H9 (cell line): ENCODE measurements around the gene NDUFAF2. TPM values are rescaled to one million over a fixed set of nuclear protein-coding genes. Genes with fewer than 3 reads are reported as not detected.

ENCODE experiments used
- DNase-seq: peaks from one replicate; pipeline ENCODE4 v3.0.0-alpha.2; 2017
- H2AFZ ChIP-seq: one replicate; pipeline ENCODE4 v1.6.1; 2013; ENCODE audit warnings: mild to moderate bottlenecking, low read length, control low read depth, moderate library complexity
- H2AK5ac ChIP-seq: 2 replicates; pipeline ENCODE4 v1.6.1; 2013; ENCODE audit warnings: low read length, control low read depth, mixed read lengths; ENCODE audit not compliant: insufficient read length
- H2BK120ac ChIP-seq: one replicate; pipeline ENCODE4 v1.6.1; 2013; ENCODE audit warnings: low read depth, mild to moderate bottlenecking, low read length, control low read depth, inconsistent platforms; ENCODE audit not compliant: poor library complexity, severe bottlenecking
- H2BK12ac ChIP-seq: 2 replicates; pipeline ENCODE4 v1.6.1; 2013; ENCODE audit warnings: low read length, control low read depth, mixed read lengths, low read depth; ENCODE audit not compliant: insufficient read length
- H2BK15ac ChIP-seq: 2 replicates; pipeline ENCODE4 v1.6.1; 2013; ENCODE audit warnings: low read depth, low read length, control low read depth
- H2BK20ac ChIP-seq: one replicate; pipeline ENCODE4 v1.6.1; 2013; ENCODE audit warnings: low read depth, mild to moderate bottlenecking, low read length, control low read depth, inconsistent platforms; ENCODE audit not compliant: poor library complexity, severe bottlenecking
- H2BK5ac ChIP-seq: 2 replicates; pipeline ENCODE4 v1.6.1; 2013; ENCODE audit warnings: low read length, control low read depth, mixed read lengths; ENCODE audit not compliant: insufficient read length
- H3K14ac ChIP-seq: 2 replicates; pipeline ENCODE4 v1.6.1; 2013; ENCODE audit warnings: low read length, control low read depth; ENCODE audit not compliant: insufficient read depth
- H3K18ac ChIP-seq: 2 replicates; pipeline ENCODE4 v1.6.1; 2013; ENCODE audit warnings: low read depth, mild to moderate bottlenecking, mixed read lengths, low read length, control low read depth; ENCODE audit not compliant: insufficient read length
- H3K23ac ChIP-seq: 2 replicates; pipeline ENCODE4 v1.6.1; 2013; ENCODE audit warnings: low read length, control low read depth, mixed read lengths, low read depth; ENCODE audit not compliant: insufficient read length
- H3K23me2 ChIP-seq: 2 replicates; pipeline ENCODE4 v1.6.1; 2013; ENCODE audit warnings: low read depth, mild to moderate bottlenecking, mixed read lengths, low read length, control low read depth; ENCODE audit not compliant: insufficient read length, poor library complexity, severe bottlenecking
- H3K27ac ChIP-seq: 2 replicates; pipeline ENCODE4 v1.5.1; 2013; ENCODE audit warnings: low read length, control low read depth, mixed read lengths, low read depth; ENCODE audit not compliant: insufficient read length
- H3K27me3 ChIP-seq: 2 replicates; pipeline ENCODE4 v1.6.1; 2013; ENCODE audit warnings: low read length, control low read depth, inconsistent platforms; ENCODE audit not compliant: insufficient read depth
- H3K4ac ChIP-seq: 2 replicates; pipeline ENCODE4 v1.6.1; 2013; ENCODE audit warnings: low read depth, mild to moderate bottlenecking, control low read depth, inconsistent platforms, low read length, moderate library complexity
- H3K4me1 ChIP-seq: 2 replicates; pipeline ENCODE4 v1.6.1; 2013; ENCODE audit warnings: low read length, control low read depth, inconsistent platforms; ENCODE audit not compliant: insufficient read depth
- H3K4me2 ChIP-seq: 2 replicates; pipeline ENCODE4 v1.6.1; 2013; ENCODE audit warnings: low read length, control low read depth, mixed read lengths; ENCODE audit not compliant: insufficient read length, insufficient read depth
- H3K56ac ChIP-seq: 2 replicates; pipeline ENCODE4 v1.6.1; 2013; ENCODE audit warnings: low read depth, mild to moderate bottlenecking, mixed read lengths, low read length, control low read depth; ENCODE audit not compliant: insufficient read length
- H3K79me1 ChIP-seq: 2 replicates; pipeline ENCODE4 v1.6.1; 2013; ENCODE audit warnings: low read depth, mild to moderate bottlenecking, moderate library complexity, low read length, control low read depth, inconsistent platforms; ENCODE audit not compliant: insufficient read depth, poor library complexity, severe bottlenecking
- H3K79me2 ChIP-seq: 2 replicates; pipeline ENCODE4 v1.6.1; 2013; ENCODE audit warnings: low read length, control low read depth, inconsistent platforms; ENCODE audit not compliant: insufficient read depth
- H3K9ac ChIP-seq: 2 replicates; pipeline ENCODE4 v1.6.1; 2013; ENCODE audit warnings: low read length, control low read depth, mixed read lengths; ENCODE audit not compliant: insufficient read length; ENCODE audit errors: extremely low read depth
- H3K9me3 ChIP-seq: one replicate; pipeline ENCODE4 v1.6.1; 2013; ENCODE audit warnings: low read depth, low read length, inconsistent platforms; ENCODE audit not compliant: control insufficient read depth
- H3T11ph ChIP-seq: one replicate; pipeline ENCODE4 v1.6.1; 2013; ENCODE audit warnings: mild to moderate bottlenecking, low read length, control low read depth, inconsistent platforms
- H4K20me1 ChIP-seq: one replicate; pipeline ENCODE4 v1.6.1; 2013; ENCODE audit not compliant: control insufficient read depth, insufficient read length, insufficient read depth
- H4K5ac ChIP-seq: 2 replicates; pipeline ENCODE4 v1.6.1; 2013; ENCODE audit warnings: low read depth, mild to moderate bottlenecking, mixed read lengths, low read length, control low read depth; ENCODE audit not compliant: insufficient read length
- H4K8ac ChIP-seq: replicated peaks from 2 replicates; pipeline ENCODE4 v1.6.1; 2013; ENCODE audit warnings: low read length, control low read depth, mixed read lengths, low read depth; ENCODE audit not compliant: insufficient read length
- H4K91ac ChIP-seq: 2 replicates; pipeline ENCODE4 v1.6.1; 2013; ENCODE audit warnings: low read depth, mild to moderate bottlenecking, moderate library complexity, mixed read lengths, low read length, control low read depth; ENCODE audit not compliant: insufficient read length
- H3K27ac Mint-ChIP-seq, 3 experiments: 2 replicates in 2 of 3; 3 replicates in 1 of 3; pipeline ENCODE4 v1.8.0; 2020 to 2021; ENCODE audit warnings: mixed read lengths in 3 of 3, mild to moderate bottlenecking in 1 of 3, moderate library complexity in 1 of 3
- H3K27me3 Mint-ChIP-seq: 2 replicates; pipeline ENCODE4 v1.8.0; 2021; ENCODE audit warnings: low read depth, mild to moderate bottlenecking, moderate library complexity, mixed read lengths
- H3K36me3 Mint-ChIP-seq, 3 experiments: 2 replicates in 2 of 3; 3 replicates in 1 of 3; pipeline ENCODE4 v1.8.0; 2020 to 2021; ENCODE audit warnings: low read depth in 3 of 3, mixed read lengths in 3 of 3; ENCODE audit not compliant: insufficient read depth in 1 of 3
- H3K4me1 Mint-ChIP-seq, 2 experiments: 2 replicates each; pipeline ENCODE4 v1.8.0; 2020; ENCODE audit warnings: mixed read lengths in 2 of 2
- H3K4me3 Mint-ChIP-seq, 2 experiments: 2 replicates in 1 of 2; 3 replicates in 1 of 2; pipeline ENCODE4 v1.8.0; 2020 to 2021; ENCODE audit warnings: mild to moderate bottlenecking in 2 of 2, mixed read lengths in 2 of 2, moderate library complexity in 1 of 2
- H3K9me3 Mint-ChIP-seq, 2 experiments: 2 replicates in 1 of 2; 3 replicates in 1 of 2; pipeline ENCODE4 v1.8.0; 2020; ENCODE audit warnings: mild to moderate bottlenecking in 2 of 2, mixed read lengths in 2 of 2, moderate library complexity in 1 of 2
- WGBS: extraction: QIAGEN DNeasy Blood & Tissue Kit; methylation state at CpG from one replicate; pipeline ENCODE4 v1.1.7; 2013; ENCODE audit warnings: missing lambda C conversion rate, low lambda C conversion rate, mixed read lengths; ENCODE audit not compliant: insufficient read length; ENCODE audit errors: extremely low coverage; 5-methylcytosine and 5-hydroxymethylcytosine counted together
- total RNA-seq: library from RNA; stranded (reverse); gene quantifications from 2 replicates; pipeline ENCODE4 v1.2.1, GENCODE V29; 2021
- TF ChIP-seq, protein P1 (sequence below): fragments of 200-600 bp; sonication (generic); conservative IDR thresholded peaks from 3 replicates; pipeline ENCODE4 v1.8.0; 2021; ENCODE audit warnings: antibody characterized with exemption, mild to moderate bottlenecking

The NDUFAF2 gene
- total RNA-seq, 1 experiment from 2014 or later, result 31.4 TPM

DNA sequence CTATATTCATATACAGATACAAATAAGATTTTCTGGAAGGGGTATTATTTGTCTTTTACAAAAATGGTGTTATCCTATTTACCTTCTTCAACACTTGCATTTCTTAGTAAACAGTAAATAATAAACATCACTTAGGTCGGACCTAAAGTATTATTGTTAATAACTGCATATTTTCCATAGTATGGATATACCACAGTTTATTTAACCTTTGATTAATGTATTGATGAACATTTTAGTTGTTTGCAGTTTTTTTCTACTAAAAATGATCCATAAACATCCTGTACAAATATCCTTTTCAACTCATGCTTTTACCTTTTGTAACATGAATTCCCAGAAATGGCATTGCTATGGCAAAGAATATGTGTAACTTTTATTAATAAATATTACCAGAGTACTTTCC, 83.4 kb downstream of the NDUFAF2 start:
- no peaks in the 10 kb centered on the region; the same call in 1 of the 2 replicates for H3K27me3 Mint-ChIP-seq
- no peak overlapping the region for H3T11ph ChIP-seq
- 0 out of 5 replicates have a peak, but pooled peaks cover 0 to 4% of the 10 kb centered on the region in 2 experiments for H3K9me3 Mint-ChIP-seq
- no peak overlapping the region for H3K9ac ChIP-seq
- H3K79me2 ChIP-seq, result no peaks in the 10 kb centered on the region
- H3K27ac ChIP-seq, result no peak overlapping the region
- H3K56ac ChIP-seq, result no peak overlapping the region
- H2AK5ac ChIP-seq, result no peak overlapping the region
- H3K4me1 Mint-ChIP-seq, result no peaks in the 10 kb centered on the region
- H3K4me2 ChIP-seq, result no peak overlapping the region
- H3K18ac ChIP-seq, result no peak overlapping the region
- TF ChIP-seq, protein P1, sequence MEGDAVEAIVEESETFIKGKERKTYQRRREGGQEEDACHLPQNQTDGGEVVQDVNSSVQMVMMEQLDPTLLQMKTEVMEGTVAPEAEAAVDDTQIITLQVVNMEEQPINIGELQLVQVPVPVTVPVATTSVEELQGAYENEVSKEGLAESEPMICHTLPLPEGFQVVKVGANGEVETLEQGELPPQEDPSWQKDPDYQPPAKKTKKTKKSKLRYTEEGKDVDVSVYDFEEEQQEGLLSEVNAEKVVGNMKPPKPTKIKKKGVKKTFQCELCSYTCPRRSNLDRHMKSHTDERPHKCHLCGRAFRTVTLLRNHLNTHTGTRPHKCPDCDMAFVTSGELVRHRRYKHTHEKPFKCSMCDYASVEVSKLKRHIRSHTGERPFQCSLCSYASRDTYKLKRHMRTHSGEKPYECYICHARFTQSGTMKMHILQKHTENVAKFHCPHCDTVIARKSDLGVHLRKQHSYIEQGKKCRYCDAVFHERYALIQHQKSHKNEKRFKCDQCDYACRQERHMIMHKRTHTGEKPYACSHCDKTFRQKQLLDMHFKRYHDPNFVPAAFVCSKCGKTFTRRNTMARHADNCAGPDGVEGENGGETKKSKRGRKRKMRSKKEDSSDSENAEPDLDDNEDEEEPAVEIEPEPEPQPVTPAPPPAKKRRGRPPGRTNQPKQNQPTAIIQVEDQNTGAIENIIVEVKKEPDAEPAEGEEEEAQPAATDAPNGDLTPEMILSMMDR, result no peak
- H3K27me3 ChIP-seq, result no peaks in the 10 kb centered on the region
- no peaks in the 10 kb centered on the region for H4K20me1 ChIP-seq
- H3K4me1 ChIP-seq, result no peaks in the 10 kb centered on the region
- no peaks in the 10 kb centered on the region for H3K9me3 ChIP-seq
- no CpG with 5 or more reads among the region's 1 CpG for WGBS
- H2AFZ ChIP-seq, result no peak overlapping the region
- no peaks in the 10 kb centered on the region; a peak in 2 of 7 replicates for H3K36me3 Mint-ChIP-seq
- H3K23ac ChIP-seq, result no peak overlapping the region
- H3K4me3 Mint-ChIP-seq, result no peak overlapping the region
- H2BK12ac ChIP-seq, result no peak overlapping the region
- no peak overlapping the region for H2BK5ac ChIP-seq
- no peak overlapping the region for H3K4ac ChIP-seq
- no peaks in the 10 kb centered on the region for H3K79me1 ChIP-seq
- no peak overlapping the region for H2BK120ac ChIP-seq
- no peaks in the 10 kb centered on the region for H3K23me2 ChIP-seq
- H3K27ac Mint-ChIP-seq, result no peak overlapping the region
- no peak overlapping the region for H4K91ac ChIP-seq
- no peak overlapping the region for H2BK20ac ChIP-seq
- no peak overlapping the region for H4K5ac ChIP-seq
- no peak overlapping the region for H3K14ac ChIP-seq
- H4K8ac ChIP-seq, result no peak overlapping the region
- DNase-seq, result no peak
- no peak overlapping the region for H2BK15ac ChIP-seq
